ENCODE results near the gene GIGYF2. TPM values are rescaled to one million over a fixed set of nuclear protein-coding genes. Genes with fewer than 3 reads are reported as not detected.
A peak's percentile ranks its signal among the peaks of the same experiment; 100 is the strongest.

The GIGYF2 gene
- total RNA-seq, 2 experiments from 2014 or later = 52.5 to 55.5 TPM

- no peak for TF ChIP-seq CTCF (IDR thresholded peaks at IDR 0.05)
- Mint-ChIP-seq H3K9me3 (no peaks in the 10 kb centered on the region), H3K36me3 (ENCODE audit: low read depth) (peaks cover 87% of the 10 kb centered on the region), H3K27me3 (no peaks in the 10 kb centered on the region), H3K4me1 (ENCODE audit: low read depth) (peaks cover 26% of the 10 kb centered on the region), H3K4me3 (no peak overlapping the region), H3K27ac (peak overlapping the region; percentile 8)
- Histone ChIP-seq H3K4me3 (ENCODE audit: low read length) (no peak overlapping the region), H3K36me3 (ENCODE audit: insufficient read depth, low read length) (peaks cover 80% of the 10 kb centered on the region), H3K27ac (ENCODE audit: low read depth in 1 of 2, low read length in 2 of 2) (no peak overlapping the region), H3K4me1 (ENCODE audit: insufficient read depth, low read length) (peaks cover 9% of the 10 kb centered on the region), H3K9me3 (ENCODE audit: control insufficient read depth in 1 of 2, insufficient read depth in 1 of 2, low read length in 2 of 2) (no peaks in the 10 kb centered on the region), H3K27me3 (ENCODE audit: control insufficient read depth in 1 of 2, insufficient read depth in 2 of 2, low read length in 2 of 2) (no peaks in the 10 kb centered on the region)
- intact Hi-C loops (cut with DNase I, micrococcal nuclease) = no loop called here
- POLR2A ChIA-PET = no interaction called here
- DNase-seq = no peak
- ATAC-seq (ENCODE audit: poor library complexity) = no peak
- CTCF ChIA-PET = no interaction called here
Measured at GRCh38 chr2:232842689-232843088, 145.6 kb downstream of the GIGYF2 start.

GRCh38 chr2:232843834-232844233 lies 146.7 kb downstream of the GIGYF2 start:
- no peak for ATAC-seq (ENCODE audit: poor library complexity)
- Histone ChIP-seq H3K9me3 (ENCODE audit: control insufficient read depth in 1 of 2, insufficient read depth in 1 of 2, low read length in 2 of 2) (no peaks in the 10 kb centered on the region), H3K27ac (ENCODE audit: low read depth in 1 of 2, low read length in 2 of 2) (no peak overlapping the region), H3K36me3 (ENCODE audit: insufficient read depth, low read length) (peaks cover 91% of the 10 kb centered on the region), H3K4me1 (ENCODE audit: insufficient read depth, low read length) (no peaks in the 10 kb centered on the region), H3K27me3 (ENCODE audit: control insufficient read depth in 1 of 2, insufficient read depth in 2 of 2, low read length in 2 of 2) (no peaks in the 10 kb centered on the region), H3K4me3 (ENCODE audit: low read length) (no peak overlapping the region)
- Mint-ChIP-seq H3K4me1 (ENCODE audit: low read depth) (peaks cover 15% of the 10 kb centered on the region), H3K4me3 (no peak overlapping the region), H3K9me3 (no peaks in the 10 kb centered on the region), H3K36me3 (ENCODE audit: low read depth) (peaks cover 87% of the 10 kb centered on the region), H3K27me3 (no peaks in the 10 kb centered on the region), H3K27ac (no peak overlapping the region)
- ChIA-PET CTCF (interaction anchor here (0.7 kb wide), 1 partner anchor 407 kb away, joined by 3 read pairs; the partner anchor contains the start of gene ATG16L1), POLR2A (no interaction called here)
- no peak for DNase-seq
- intact Hi-C loops (cut with DNase I, micrococcal nuclease) = no loop called here
- no peak for TF ChIP-seq CTCF (IDR thresholded peaks at IDR 0.05)

- no peak for TF ChIP-seq CTCF (IDR thresholded peaks at IDR 0.05)
- no peak for ATAC-seq (ENCODE audit: poor library complexity)
- POLR2A ChIA-PET = no interaction called here
- Mint-ChIP-seq H3K4me3 (no peak overlapping the region), H3K27me3 (no peaks in the 10 kb centered on the region), H3K36me3 (ENCODE audit: low read depth) (peaks cover 88% of the 10 kb centered on the region), H3K4me1 (ENCODE audit: low read depth) (no peaks in the 10 kb centered on the region), H3K27ac (no peak overlapping the region), H3K9me3 (no peaks in the 10 kb centered on the region)
- Histone ChIP-seq H3K27ac (ENCODE audit: low read depth in 1 of 2, low read length in 2 of 2) (no peak overlapping the region), H3K4me3 (ENCODE audit: low read length) (no peak overlapping the region), H3K9me3 (ENCODE audit: control insufficient read depth in 1 of 2, insufficient read depth in 1 of 2, low read length in 2 of 2) (no peaks in the 10 kb centered on the region), H3K36me3 (ENCODE audit: insufficient read depth, low read length) (peaks cover 93% of the 10 kb centered on the region), H3K4me1 (ENCODE audit: insufficient read depth, low read length) (no peaks in the 10 kb centered on the region), H3K27me3 (ENCODE audit: control insufficient read depth in 1 of 2, insufficient read depth in 2 of 2, low read length in 2 of 2) (no peaks in the 10 kb centered on the region)
- intact Hi-C loops (cut with DNase I, micrococcal nuclease) = no loop called here
- DNase-seq = no peak
- CTCF ChIA-PET = no interaction called here
Measured at GRCh38 chr2:232846055-232846454, 148.9 kb downstream of the GIGYF2 start.

Measured in CD4-positive, alpha-beta T cell (primary cell).